Activated CD4-positive, alpha-beta T cell treated with anti-CD3 and anti-CD28 coated beads for 24 hours (primary cell): Measurements from ENCODE around the gene EDEM2.
"Not testable (repeated sequence)": the region's sequence is repeated elsewhere in the genome, so short reads cannot be mapped to it uniquely, and the experiment has no call there.

Experiments used
- DNase-seq, 2 donors: peaks; one replicate each; pipeline ENCODE4 v3.0.0-alpha.2; 2020; ENCODE audit warnings: low read depth in 2 of 2

Gene EDEM2

GRCh38 chr20:35146920-35147574 lies at the start of gene EDEM2:
TSS of gene EDEM2 (minus strand) at chr20:35147336. CDS start at chr20:35147258, 78 bp downstream.
- DNase-seq: peak; percentile 88 to 92

- no peak for DNase-seq
Observed at GRCh38 chr20:35196313-35196712, 49.2 kb upstream of the EDEM2 start.

GRCh38 chr20:35193031-35193791 lies 46.1 kb upstream of the EDEM2 start:
- DNase-seq: not testable (repeated sequence)

GRCh38 chr20:35192118-35192872 lies 45.2 kb upstream of the EDEM2 start:
- DNase-seq: no peak

- no peak for DNase-seq
Observed at GRCh38 chr20:35191419-35192117, 44.4 kb upstream of the EDEM2 start.

- DNase-seq: no peak
Observed at GRCh38 chr20:35190556-35190955, 43.4 kb upstream of the EDEM2 start.

- not testable (repeated sequence) for DNase-seq
Observed at GRCh38 chr20:35189223-35189622, 42.1 kb upstream of the EDEM2 start.

GRCh38 chr20:35187584-35188190 lies 40.6 kb upstream of the EDEM2 start:
- no peak for DNase-seq

GRCh38 chr20:35186691-35187289 lies 39.7 kb upstream of the EDEM2 start:
- not testable (repeated sequence) for DNase-seq

- DNase-seq: no peak
Observed at GRCh38 chr20:35181731-35182130, 34.6 kb upstream of the EDEM2 start.

- DNase-seq: no peak
Observed at GRCh38 chr20:35180266-35180665, 33.1 kb upstream of the EDEM2 start.

- no peak for DNase-seq
Observed at GRCh38 chr20:35179292-35180212, 32.4 kb upstream of the EDEM2 start.

- no peak for DNase-seq
Observed at GRCh38 chr20:35176132-35176531, 29.0 kb upstream of the EDEM2 start.

GRCh38 chr20:35174458-35175216 lies 27.5 kb upstream of the EDEM2 start:
- no peak for DNase-seq

- DNase-seq: no peak
Observed at GRCh38 chr20:35173576-35174192, 26.5 kb upstream of the EDEM2 start.

GRCh38 chr20:35172434-35172806 lies 25.3 kb upstream of the EDEM2 start:
- DNase-seq: no peak

- DNase-seq: no peak
Observed at GRCh38 chr20:35171753-35172433, 24.8 kb upstream of the EDEM2 start, which contains the start of gene PROCR. TSS of gene PROCR (plus strand) at chr20:35172072. CDS start at chr20:35172155, 83 bp downstream.

GRCh38 chr20:35171438-35171752 lies 24.3 kb upstream of the EDEM2 start:
- DNase-seq: no peak
